GM15510 (cell line): ENCODE measurements around the gene HCCS.

Experiments used
- POLR2A ChIP-seq: IDR thresholded peaks from 3 replicates; pipeline ENCODE4 v1.6.1; 2011; ENCODE audit warnings: borderline replicate concordance; ENCODE audit not compliant: insufficient read length; ENCODE audit errors: extremely low read depth

Gene HCCS

GRCh38 chrX:11111947-11112346 lies 815 bp downstream of the HCCS start:
- no peak for TF ChIP-seq POLR2A

GRCh38 chrX:11113731-11114130 lies 2.6 kb downstream of the HCCS start:
- TF ChIP-seq POLR2A: no peak

GRCh38 chrX:11117745-11118144 lies 6.6 kb downstream of the HCCS start:
- TF ChIP-seq POLR2A: no peak

- no peak for TF ChIP-seq POLR2A
Observed at GRCh38 chrX:11119313-11119943, 8.3 kb downstream of the HCCS start.

GRCh38 chrX:11124112-11124511 lies 13.0 kb downstream of the HCCS start:
- no peak for TF ChIP-seq POLR2A

GRCh38 chrX:11125060-11125459 lies 13.9 kb downstream of the HCCS start:
- TF ChIP-seq POLR2A: no peak

- TF ChIP-seq POLR2A: no peak
Observed at GRCh38 chrX:11129534-11130105, 18.5 kb downstream of the HCCS start.

GRCh38 chrX:11130136-11130535 lies 19.0 kb downstream of the HCCS start:
- no peak for TF ChIP-seq POLR2A

GRCh38 chrX:11131146-11131545 lies 20.0 kb downstream of the HCCS start:
- TF ChIP-seq POLR2A: no peak

- TF ChIP-seq POLR2A: no peak
Observed at GRCh38 chrX:11135564-11136185, 24.5 kb downstream of the HCCS start.

- no peak for TF ChIP-seq POLR2A
Observed at GRCh38 chrX:11137543-11138139, 26.5 kb downstream of the HCCS start.

- no peak for TF ChIP-seq POLR2A
Observed at GRCh38 chrX:11138498-11139390, 27.6 kb downstream of the HCCS start.

GRCh38 chrX:11143931-11144678 lies 33.0 kb downstream of the HCCS start:
- no peak for TF ChIP-seq POLR2A

GRCh38 chrX:11146411-11146810 lies 35.3 kb downstream of the HCCS start:
- no peak for TF ChIP-seq POLR2A
